Testis (tissue), 2 donors: ENCODE measurements around the gene SUCLG2.

Experiments
- CTCF ChIP-seq, 3 experiments: fragments of 450-650 bp in 2 of 3; fragments of 200-600 bp in 1 of 3; sonication (generic) in 1 of 3; IDR thresholded peaks; one replicate each; pipeline ENCODE4 v1.5.1; 2016 to 2019; ENCODE audit warnings: antibody characterized with exemption in 3 of 3, mild to moderate bottlenecking in 2 of 3, moderate library complexity in 1 of 3
- POLR2A ChIP-seq: fragments of 450-650 bp; IDR thresholded peaks from one replicate; pipeline ENCODE4 v1.6.1; 2017; ENCODE audit warnings: antibody characterized with exemption, mild to moderate bottlenecking, moderate library complexity

- no peak for TF ChIP-seq POLR2A
- no peak for TF ChIP-seq CTCF (IDR thresholded peaks at IDR 0.05)
These were observed 399 bp upstream of the SUCLG2 start for GRCh38 chr3:67654844-67655177.
